IMR-90 (cell line): ENCODE results near the gene RFX2. TPM values are rescaled to one million over a fixed set of nuclear protein-coding genes. Genes with fewer than 3 reads are reported as not detected.

ENCODE experiments used
- BHLHE40 ChIP-seq: fragments of 150-350 bp; IDR thresholded peaks from 2 replicates; pipeline ENCODE4 v1.6.1; 2016; ENCODE audit warnings: mild to moderate bottlenecking, low read depth, low read length
- NFE2L2 ChIP-seq: fragments of 150-350 bp; IDR thresholded peaks from 2 replicates; pipeline ENCODE4 v1.6.1; 2016; ENCODE audit warnings: low read depth, mild to moderate bottlenecking, low read length
- POLR2A ChIP-seq: IDR thresholded peaks from 2 replicates; pipeline ENCODE4 v1.6.1; 2012; ENCODE audit warnings: mild to moderate bottlenecking, low read depth, low read length
- SMC3 ChIP-seq: fragments of 150-350 bp; IDR thresholded peaks from 2 replicates; pipeline ENCODE4 v1.6.1; 2016; ENCODE audit warnings: low read depth, mild to moderate bottlenecking, antibody characterized with exemption, low read length, moderate library complexity
- polyA plus RNA-seq, 3 experiments: library from polyadenylated mRNA; depleted of rRNA; stranded (reverse); fragments of >200 nt; gene quantifications; 2 replicates each; pipeline ENCODE4 v1.2.3, GENCODE V29; 2012; ENCODE audit warnings: low replicate concordance in 1 of 3
- total RNA-seq: library from RNA; depleted of rRNA; stranded (reverse); fragments of >200 nt; gene quantifications from 2 replicates; pipeline ENCODE4 v1.2.3, GENCODE V29; 2012

Gene RFX2
- total and polyA plus RNA-seq, 2 of the 4 experiments (the other 2 are of a cell fraction), result 2.2 to 4.9 TPM

DNA sequence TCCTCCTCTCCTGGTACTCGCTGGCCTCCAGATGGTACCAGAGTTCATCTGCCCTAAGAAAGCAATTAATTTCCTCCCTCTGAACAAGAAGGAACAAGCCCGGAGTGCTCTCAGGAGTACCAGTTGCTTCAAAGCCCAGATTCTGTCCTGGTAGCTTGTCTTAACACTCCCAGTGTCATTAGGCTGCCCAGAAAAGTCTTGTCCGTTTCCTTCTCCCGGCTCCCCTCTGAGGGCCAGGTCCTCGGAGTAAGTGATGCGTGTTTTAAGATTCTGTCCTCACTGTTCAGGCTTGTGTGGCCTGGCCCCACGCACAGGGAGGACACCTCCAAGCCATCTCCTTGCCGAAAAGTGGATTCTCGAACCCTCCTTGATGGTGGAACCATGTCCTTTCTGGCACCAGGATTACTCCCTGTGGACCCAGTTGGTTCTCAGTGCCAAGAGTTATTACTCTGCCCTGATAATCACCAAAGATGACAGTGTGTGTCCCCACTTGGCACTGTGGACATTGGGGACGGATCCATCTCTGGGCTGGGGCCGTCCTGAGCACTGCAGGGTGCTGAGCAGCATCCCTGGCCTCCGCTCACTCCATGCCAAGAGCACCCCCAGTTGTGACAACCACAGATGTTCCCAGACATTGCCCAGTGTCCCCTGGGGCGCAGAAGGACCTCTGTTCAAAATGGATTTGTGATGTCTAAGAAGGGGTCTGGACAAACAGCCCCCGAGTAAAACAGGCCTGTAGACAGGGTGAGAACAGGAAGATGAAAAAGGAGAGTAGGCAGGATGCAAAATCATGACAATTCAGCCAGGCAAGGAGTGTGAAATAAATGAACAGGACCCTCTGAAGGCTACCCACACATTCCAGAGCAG lies 52.4 kb downstream of the RFX2 start (continued):
- TF ChIP-seq NFE2L2 (no peak), BHLHE40 (no peak), SMC3 (no peak), POLR2A (no peak)
